GM10266 (cell line): ENCODE data around the gene SNPH.

Experiments
- DNase-seq: peaks from one replicate; pipeline ENCODE4 v3.0.0; 2012; ENCODE audit errors: extremely low spot score
- CTCF ChIP-seq: IDR thresholded peaks from 2 replicates; pipeline ENCODE4 v1.5.1; 2012; ENCODE audit warnings: mild to moderate bottlenecking, low read depth; ENCODE audit not compliant: control insufficient read depth, insufficient read depth; ENCODE audit errors: missing control alignments

The SNPH gene

GRCh38 chr20:1292620-1293019 lies 26.5 kb downstream of the SNPH start:
- DNase-seq, result no peak
- no peak for TF ChIP-seq CTCF

DNA sequence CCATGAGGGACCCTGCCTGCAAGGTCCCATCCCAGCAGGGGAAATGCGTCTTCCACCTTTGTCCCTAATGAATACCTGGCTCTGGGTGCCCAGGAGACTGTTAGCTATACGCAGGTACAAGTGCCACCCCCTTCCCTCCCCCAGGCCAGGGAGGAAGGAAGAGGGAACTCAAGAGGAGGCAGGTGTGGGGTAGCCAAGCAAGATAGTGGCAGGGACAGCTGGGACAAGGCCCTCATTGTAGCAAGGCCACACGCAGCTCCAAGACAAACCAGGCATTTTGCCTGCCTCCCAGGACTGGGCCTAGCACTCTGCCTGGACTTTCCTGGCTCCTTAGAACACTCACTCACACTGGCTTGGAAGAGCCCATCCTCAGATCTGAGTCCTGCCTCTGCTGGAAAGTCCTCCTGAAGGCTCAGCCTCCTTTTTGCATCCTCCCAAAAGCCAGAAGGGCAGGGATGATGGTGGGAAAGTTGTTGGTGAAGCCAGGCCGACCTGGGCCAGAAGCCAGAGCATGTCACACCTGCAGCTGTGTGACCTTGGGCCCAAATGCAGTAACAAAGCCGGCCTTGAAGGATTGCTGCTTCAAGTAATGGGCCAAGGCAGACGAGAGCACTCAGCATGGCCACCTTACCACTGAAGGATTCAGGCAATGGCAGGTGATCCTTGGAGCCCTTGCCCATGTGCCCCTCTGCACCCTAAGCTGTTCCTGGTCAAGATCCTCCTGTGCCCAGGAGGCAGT lies 27.7 kb downstream of the SNPH start:
- no peak for TF ChIP-seq CTCF

DNA sequence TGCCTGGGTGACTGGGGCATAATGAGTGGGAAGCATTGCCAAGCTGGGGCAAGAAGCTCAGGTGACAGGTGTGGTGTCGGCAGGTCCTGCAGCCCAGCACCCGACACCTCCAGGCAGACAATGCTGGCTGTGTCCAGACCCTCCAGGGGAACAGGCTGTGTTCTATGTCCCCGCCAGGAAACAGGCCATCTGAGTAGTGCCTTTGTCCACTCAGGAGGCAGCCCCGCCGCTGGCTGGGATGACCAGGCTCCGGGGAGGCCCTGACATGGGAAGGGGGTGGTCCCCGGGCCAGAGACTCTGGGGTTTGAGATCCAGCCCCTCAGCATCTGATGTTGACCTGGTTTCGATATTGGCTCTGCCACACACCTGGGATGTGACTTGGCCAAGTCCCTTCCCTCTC lies 28.4 kb downstream of the SNPH start:
- no peak for TF ChIP-seq CTCF
- no peak for DNase-seq

More for the DNA sequence above, 27.7 kb downstream of the SNPH start:
- no peak for DNase-seq

DNA sequence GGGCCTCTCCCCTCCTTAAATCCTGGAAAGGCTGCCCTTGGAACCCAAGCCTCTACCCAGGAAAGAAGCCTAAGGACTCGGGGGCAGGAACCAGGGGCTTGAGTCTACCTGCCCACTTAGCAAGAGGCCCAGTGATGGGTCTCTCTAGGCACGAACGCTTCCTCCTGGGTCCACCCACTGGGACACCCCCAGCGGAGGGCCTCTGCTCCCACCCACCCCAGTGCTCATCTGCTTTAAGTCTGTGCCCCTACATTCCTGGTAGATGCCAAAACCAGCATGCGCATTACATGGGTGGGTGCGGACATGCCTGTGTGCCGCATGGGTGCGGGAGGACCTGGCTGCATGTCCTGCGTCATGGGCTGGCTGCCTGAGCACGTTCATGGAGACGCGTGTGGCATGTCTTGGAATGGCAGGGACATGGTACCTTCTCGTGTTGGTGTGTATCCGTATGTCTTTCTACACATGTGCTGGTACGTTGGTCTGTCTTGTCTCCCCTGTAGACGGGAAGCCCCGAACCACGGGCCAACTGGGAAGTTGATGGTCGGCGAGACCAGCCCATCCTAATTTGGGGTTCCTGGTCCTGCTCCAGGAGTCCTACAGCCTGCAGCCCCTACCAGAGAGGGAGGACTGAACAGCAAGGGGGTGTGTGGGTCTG lies 29.3 kb downstream of the SNPH start:
- no peak for DNase-seq

DNA sequence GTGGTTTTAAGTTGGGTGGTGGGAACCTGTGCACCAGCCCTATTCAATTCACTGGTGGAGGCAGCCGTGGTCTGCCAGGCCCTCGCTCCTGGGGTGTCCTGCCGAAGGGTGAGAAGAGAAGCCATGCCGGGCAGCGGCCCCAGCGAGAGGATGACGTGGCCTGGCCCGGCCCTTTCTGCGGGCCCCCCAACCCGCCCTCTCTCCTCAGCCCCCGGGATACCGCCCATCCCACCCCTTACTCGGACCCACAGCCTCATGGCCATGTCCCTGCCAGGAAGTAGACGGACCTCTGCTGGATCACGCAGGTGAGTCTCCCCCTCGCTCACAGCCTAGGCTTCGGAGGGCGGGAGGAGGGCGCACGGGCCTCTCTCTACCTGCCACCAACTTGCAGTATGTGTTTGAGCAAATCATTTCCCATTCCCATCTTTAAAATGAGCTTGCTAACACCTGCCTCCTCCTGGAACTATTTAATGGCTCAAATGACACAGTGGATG lies 30.1 kb downstream of the SNPH start:
- no peak for DNase-seq
- TF ChIP-seq CTCF, result no peak

More for the DNA sequence above, 29.3 kb downstream of the SNPH start:
- no peak for TF ChIP-seq CTCF

DNA sequence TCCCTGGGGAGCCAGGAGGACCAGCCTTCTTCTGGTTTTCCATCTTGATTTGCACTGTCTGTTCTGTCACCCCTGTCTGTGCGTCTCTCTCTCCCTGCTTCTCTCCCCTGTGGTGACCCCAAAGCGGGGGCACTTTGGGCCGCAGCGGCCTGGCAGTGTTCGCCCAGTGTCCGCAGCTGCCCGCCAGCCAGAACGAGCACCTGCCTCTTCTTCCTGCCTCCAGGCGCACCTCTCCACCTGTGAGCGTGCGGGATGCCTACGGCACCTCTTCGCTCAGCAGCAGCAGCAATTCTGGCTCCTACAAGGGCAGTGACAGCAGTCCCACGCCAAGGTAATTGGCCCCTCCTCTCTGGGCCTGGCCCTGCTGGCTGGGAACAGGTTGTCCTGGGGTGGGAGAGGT lies 30.8 kb downstream of the SNPH start:
- DNase-seq, result no peak
- TF ChIP-seq CTCF, result no peak

GRCh38 chr20:1297486-1297885 lies 31.4 kb downstream of the SNPH start:
- TF ChIP-seq CTCF, result no peak
- no peak for DNase-seq
